Activated gamma-delta T cell treated with Interleukin-2 at 50 U/mL for 16 hours (primary cell): ENCODE data around the gene FEZ2.

Experiments
- DNase-seq: peaks from one replicate; pipeline ENCODE4 v3.0.0-alpha.2; 2020

The FEZ2 gene

DNA sequence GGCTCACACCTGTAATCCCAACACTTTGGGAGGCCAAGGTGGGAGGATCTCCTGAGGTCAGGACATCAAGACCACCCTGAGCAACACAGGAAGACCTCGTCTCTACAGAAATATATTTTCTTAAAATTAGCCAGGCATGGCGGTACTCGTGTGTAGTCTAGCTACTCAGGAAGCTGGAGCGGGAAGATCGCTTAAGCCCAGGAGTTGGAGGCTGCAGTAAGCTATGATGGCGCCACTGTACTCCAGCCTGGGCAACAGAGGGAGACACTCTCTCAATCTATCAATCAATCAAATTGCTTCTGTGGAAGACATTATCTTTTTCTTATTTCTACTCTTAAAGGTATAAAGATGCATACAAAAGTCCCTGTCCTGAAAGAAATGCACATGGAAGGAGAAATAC is 11.3 kb downstream of the FEZ2 start:
- DNase-seq = no peak

DNA sequence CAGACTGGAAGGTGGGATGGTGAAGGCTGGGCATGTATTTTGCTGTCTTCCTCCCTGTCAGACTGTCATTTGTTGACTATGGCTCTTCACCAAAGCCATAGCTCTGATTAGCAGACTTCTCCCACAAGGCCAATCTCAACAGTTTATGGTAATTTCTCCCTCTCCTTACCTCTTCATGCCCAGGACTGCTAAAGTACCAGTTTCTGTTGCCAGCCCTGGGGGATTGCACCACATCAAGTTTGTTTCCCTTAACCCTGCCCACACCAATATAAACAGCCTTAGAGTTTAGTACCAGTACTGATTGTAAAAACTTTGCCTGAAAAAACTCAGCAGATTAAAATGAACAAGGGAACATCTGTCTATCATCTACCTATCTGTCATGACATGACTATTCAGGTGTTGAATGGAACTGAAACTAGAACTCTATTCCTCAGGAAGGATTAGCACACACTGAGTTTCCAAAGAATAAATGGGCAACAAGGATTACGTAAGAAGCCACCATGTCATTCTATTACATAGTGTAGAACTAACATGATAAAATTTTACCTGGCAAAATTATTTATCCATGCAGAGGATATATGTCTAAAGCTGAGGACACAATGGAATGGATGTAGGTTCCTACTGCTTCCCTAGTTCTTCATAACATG is 13.7 kb downstream of the FEZ2 start:
- DNase-seq = no peak

DNA sequence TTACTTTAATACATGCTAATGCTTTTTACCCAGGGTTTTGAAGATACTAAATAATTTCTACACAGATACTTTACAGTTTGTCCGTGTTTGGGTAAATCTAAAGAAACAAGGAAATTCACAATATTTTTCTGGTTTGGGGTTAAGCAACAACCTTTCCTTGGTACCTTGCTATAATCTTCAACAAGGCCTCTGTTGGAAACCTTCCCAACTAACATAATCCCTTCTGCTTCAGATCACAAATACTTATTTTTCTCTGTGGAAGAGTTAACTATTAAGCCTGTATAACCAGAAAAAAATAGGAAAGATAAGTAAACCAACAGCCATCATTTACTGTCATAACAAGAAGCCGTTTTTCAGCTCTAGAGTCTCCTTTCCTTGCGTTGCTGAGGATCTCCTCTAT is 15.0 kb downstream of the FEZ2 start:
- DNase-seq = no peak

DNA sequence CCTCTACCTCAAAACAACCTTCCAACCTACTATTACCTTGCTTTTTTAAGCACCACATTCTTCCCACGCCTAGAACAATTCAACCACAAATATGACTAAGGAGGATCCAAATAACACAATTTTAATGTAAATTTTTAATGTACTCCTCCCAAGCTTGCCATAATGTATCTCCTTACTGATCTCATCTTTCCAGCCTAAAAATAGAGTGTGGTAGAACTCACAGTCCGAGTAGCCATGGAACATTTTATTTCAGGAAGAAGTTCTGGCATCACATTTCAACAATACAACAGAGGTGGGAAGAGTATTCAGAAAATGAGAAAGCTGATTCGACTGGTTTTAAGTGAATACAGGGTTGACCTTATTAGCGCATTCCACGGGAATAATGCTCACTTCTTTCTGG is 15.4 kb downstream of the FEZ2 start:
- DNase-seq = no peak

DNA sequence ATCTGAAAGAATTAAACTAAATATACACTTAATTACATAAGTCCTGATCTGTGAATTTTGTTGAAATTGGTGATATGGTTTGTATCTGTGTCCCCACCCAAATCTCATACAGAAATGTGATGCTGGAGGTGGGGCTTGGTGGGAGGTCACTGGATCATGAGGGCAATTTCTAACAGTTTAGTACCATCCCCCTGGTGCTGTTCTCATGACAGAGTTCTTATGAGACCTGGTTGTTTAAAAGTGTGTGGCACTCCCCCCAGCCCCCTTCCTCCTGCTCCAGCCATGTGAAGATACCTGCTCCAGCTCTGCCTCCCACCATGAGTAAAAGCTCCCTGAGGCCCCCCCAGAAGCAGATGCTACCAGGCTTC is 18.7 kb downstream of the FEZ2 start:
- no peak for DNase-seq

DNA sequence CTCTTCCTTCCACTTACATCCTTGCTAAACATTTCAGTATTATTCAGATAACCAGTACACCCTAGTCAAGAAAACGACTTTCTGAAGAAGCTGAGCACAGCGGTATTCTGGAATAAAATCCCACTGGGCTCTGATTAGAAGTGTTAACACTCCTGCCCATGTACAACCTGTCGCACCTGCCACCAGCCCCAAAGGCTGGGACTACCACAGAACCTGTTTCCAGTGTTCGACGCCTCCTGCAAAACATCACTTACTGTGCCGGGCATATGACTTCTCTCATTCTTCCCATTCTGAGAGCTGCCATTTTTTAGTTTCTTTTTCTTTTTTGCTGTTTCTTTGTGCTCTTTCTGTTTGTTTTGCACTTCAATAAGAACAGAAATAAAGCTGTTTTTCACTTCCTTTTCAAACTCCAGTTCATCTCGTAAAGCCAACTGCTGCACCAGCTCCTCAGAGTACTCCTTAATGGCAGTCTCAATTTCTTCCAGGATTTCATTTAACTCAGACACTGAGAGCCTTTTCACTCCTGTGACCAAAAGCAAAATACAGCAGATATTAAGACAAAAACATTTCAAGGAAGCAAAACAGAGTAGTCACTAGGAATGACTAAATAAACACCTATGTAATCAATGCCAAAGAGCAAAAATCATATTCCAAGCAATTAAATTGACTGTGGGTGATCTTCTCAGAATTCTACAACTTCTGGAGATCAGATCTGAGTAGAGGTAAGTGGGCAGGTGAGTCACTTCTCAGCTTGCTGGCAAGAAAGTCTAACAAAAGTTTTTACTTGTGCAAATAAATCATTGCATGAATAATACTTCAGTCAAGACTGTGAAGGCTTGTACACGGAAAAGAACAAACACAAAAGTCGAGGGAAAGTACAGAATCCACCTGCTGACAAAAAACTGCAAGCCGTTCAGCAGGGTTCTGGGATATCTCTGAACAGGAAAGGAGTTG is 19.3 kb downstream of the FEZ2 start:
- no peak for DNase-seq

DNA sequence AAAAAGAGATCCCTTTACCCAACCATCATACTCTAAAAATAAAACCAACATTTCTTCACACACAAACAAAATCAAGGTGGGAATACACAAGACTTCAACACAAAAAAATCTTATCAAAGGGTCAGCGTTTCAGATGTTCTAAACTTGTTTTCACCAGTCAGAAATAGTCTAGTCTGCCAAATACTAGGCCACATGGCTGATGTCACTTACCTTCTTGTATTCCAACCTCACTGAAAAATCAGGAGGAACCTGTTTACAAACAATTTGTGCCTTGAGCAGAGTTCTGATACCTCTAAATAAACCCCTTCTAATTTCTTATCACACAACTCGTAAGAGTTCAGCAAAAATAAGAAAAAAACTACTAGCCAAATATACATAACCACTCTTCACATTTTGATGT is 20.1 kb downstream of the FEZ2 start:
- no peak for DNase-seq

DNA sequence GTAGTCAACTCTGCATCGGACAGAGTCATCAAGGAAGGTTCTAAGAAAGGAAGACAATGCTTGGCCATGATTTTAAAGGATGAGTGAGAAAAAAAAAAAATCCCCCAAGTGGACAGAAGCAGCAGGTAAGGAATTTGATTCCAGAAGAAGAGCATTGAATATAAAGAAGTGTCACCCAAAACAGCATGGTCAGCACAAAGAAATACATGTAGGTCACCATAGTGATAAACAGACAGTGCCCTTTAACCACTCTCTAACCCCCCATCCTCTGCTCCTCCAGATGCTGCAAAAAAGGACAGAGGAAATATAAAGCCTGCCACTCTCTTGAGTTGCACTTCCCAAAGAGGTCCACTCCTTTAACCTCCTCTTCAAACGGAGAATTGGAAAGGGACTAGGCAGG is 23.4 kb downstream of the FEZ2 start:
- no peak for DNase-seq

DNA sequence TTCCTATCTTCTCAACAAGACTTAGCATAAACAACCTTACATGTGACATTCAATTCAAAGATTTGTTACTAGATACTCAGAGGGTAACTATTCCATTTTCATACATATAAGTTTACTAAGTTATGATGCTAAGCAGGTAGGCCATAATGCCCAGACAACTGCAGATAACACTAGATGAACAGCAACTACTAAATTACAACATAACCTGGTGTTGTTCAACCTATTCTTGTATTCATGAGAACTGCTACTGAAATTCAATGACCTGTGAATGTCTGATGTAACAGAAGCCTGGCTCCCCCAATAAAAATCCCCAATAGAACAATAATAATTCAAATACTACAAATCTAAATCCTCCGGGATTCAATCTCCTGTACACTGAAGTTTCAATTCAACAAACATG is 24.8 kb downstream of the FEZ2 start:
- DNase-seq = no peak

DNA sequence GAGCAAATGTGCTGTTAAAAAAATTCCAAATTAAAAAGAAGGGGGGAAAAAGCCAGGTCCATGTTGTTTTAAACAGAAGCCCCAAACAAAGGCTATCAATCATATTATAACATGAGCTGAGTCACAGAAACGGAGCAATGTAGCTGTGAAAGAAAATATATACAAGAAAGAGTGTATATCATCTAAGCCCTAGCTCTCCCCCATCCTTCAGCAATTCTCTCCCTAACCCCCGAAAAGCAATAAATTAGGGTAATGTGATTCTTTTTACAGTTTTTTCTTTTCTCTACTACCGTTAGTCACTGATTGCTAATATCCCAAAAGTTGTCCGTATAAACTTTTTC is 25.3 kb downstream of the FEZ2 start:
- DNase-seq = no peak

DNA sequence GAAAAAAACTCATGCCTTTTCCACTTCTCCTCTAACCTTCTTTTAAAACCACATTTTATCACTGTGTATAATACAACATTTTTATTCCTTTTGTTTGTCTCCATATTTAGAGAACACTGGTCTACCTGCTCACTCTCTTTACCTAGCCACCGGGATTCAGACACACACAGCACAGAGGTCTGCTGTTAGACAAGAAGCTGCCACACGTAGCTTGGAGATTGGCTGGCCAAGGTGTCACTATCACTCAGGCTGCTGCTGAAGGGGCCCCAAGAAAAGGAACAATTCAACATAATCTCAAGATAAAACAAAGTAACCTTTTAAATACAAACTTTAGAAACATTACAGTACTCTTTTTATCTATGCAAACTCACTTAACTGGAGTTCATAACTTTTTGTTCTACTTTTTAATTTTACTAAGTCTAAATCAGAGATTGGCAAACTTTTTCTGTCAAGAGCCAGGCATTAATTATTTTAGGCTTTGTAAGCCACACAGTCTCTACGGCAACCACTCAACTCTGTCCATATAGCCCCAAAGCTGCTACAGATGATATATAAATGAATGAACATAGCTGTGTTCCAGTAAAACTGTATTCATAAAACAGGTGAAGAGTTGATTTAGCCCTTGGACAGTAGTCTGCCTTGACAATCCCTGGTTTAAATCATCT is 25.8 kb downstream of the FEZ2 start:
- DNase-seq = no peak

DNA sequence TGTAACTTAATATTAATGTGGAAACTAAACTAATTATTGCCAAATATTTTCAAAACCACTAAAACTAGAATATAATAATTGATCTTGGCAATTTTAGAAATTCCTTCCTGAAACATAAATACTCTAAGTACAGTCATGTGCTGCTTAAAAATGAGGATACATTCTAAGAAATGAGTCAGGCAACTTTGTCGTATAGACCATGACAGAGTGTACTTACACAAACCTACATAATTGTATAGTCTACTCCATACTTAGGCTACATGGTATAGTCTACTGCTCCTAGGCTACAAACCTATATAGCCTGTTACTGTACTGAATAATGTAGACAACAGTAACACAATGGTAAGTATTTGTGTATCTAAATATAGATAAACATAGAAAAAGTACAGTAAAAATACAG is 27.6 kb downstream of the FEZ2 start:
- no peak for DNase-seq

DNA sequence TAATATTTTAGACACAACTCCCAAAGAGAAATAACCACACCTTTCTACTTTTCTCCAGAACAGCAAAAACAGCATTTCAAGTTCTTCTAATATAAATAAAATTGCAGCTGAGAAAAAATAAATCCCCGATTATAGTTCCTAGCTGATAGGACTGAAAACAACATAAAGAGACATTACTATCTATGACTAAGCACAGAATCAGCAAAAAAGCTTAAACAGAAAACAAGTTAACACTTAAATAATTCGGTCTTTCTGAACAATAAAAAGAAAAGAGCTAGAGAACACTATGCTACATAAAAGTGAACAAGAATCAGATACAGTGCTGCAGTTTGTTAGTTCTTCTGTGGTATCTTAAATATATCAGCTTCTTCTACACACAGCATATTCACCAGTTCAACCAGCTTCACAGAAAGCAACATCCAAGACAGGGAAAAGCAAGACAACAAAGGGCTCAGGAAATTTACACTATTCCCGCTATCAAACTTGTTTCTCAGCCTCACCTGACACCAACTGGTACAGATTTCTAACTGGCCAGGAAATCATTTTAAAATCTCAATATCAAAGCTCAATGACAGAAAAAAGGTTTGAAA is 28.6 kb downstream of the FEZ2 start:
- DNase-seq = no peak

DNA sequence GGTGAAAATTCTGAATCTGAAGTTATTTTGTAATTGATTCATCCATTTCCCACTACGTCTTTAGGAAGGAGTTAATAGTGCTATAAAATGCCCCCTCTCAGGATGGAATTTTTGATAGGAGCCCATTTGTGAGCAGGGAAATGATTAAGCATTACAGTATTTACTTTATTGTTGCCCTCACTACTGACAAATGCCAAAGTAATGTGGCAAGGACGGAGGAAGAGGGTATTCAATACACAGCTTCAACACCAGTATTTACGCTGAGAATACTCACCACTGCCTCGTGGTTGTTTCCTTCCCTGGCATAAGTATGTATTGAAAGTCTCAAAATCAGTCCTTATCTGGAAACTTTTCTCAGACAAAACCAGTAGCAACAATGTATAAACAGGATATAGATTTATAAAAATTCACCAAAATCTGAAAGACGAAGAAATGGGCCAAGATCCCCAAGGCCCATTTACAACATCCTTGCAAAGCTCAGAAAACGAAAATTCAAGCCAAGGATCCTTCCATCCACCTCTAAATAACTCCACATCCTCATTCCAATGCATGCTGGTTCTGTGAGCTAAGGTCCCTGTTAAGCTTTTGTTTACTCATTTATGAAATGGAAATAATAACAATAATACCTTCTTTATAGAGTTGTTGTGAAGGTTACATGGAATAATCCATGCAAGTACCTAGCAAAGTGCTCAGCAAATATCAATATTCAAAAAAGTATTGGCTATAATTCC is 29.3 kb downstream of the FEZ2 start:
- DNase-seq = no peak

DNA sequence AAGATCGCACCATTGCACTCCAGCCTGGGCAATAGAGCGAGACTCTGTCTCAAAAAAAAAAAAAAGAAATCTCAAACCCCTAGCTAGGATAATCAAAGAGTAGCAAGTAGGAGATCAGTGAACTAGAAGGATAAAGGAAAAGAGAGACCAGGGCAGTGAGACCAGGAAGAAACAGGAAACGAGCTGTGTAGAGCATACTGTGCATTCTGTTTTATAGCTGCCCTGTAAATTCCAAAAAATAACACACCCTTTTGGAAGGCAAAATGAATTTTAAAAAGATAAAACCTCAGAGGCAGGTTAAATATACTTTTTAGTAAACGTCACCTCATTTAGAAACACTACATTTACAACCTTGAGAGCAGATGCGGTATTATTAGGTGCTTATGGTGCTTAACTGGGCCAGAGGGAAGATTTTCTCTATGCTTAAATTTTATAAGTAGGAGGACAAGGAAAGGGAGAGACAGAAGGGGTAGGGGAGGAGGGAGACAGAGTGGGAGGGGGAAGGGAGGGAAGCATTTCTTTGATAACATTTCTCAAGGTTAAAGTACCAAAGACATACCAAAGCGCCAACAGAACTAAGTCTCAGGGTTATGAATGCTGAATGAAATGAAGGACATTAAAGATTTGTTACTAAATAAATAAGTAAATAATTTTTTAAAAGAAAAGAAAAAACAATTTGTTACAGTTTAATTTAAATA is 30.1 kb downstream of the FEZ2 start:
- DNase-seq = no peak

DNA sequence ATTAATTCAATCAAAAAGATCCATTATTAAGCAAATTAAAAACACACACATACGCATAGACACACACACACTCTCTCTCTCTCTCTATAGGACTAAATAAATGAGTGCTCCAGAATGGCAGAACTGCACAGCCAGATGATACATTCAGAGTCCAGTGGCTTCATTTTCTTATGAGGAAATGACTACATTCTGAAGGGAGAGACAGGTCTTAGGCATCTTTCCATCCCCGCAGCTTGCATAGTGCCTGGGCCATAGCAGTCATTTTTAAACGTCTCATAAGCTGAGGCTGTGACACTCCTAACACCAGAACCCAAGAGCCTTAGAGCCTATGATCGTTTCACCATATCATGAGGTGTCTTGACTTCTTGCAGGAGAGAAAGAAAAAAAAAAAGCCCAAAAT is 31.1 kb downstream of the FEZ2 start:
- DNase-seq = no peak

DNA sequence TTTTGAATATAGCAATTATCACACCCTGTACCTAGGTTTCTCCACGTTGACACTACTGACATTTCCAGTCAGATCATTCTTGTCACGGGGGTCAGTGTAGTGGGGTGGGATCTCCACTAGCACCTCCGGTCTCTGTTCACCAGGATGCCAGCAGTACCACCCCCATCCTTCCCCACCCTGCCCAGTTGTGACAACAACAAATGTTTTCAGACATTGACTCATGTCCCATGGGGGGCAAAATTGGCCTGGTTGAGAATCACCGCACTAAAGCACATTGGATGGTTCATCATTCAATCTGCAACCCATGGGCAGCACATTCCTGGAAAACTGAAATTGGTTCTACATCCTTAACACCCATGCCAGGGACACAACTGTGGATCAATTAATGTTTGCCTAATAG is 32.3 kb downstream of the FEZ2 start:
- no peak for DNase-seq

DNA sequence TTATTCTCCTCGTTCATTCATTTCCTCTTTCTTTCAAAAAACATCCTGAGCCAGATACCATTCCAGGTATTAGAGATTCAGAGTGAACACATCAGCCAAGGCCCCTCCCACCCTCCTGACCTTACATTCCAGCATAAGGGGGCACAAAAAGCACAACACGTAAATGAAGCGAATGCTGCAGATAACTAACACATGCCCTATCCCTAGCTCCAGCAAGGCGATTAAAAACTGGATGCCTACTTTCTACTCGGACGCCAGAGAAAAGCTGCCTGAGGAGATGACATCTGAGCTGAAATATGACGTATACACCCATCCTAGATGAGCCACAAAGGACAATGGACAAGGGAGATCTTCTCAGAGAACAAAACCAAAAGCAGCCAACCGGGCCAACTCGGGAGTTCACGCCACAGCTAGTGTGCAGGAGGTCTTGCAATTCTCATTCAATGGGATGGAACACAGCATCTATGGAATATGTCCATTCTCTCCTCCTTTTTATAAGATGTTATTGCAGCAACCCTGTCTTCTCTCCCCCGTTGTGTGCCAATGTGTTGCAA is 33.5 kb downstream of the FEZ2 start:
- no peak for DNase-seq

DNA sequence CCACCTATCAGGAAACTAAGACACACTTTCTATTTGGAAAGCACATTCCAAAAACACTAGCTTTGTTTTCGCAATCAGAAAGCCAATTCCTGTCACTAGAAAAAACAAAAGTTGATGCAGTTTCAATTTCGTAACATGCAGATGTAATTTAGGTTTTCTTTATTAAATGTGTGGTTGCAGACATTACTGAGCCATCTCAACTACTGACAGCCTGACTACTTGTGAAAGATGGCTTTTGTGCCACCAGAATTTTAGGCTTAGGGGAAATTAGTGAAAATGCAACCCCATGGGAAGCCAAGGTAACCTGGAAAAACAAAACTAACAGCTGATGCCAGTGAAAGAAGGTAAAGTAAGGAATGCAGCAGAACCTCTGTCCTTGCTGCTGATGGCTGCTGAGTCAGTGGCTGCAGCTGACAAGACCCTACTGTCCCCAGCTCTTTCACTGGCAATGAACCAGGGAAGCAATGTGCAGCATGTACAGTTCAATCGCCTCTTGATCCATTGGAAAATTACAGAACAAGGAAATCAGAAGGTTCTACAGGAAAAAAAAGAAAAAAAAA is 34.9 kb downstream of the FEZ2 start:
- DNase-seq = no peak

DNA sequence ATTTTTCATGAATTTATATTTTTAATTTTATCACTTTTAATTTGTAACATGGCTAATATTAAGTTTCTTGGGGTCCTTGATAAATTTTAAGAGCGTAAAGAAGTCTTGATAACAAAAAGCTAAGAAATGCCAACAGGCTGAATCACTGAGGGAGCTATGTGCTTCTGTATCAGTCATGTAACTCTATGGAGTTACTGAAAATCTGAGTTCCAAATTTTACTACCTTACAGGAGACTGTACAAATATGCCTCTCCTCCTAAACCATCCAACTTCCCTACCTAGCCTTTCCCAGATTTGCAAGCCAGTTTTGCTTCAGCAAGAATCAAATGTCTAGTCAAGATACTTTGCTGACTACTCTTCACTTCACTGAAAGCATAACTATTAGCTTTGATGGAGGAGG is 35.7 kb downstream of the FEZ2 start:
- no peak for DNase-seq

DNA sequence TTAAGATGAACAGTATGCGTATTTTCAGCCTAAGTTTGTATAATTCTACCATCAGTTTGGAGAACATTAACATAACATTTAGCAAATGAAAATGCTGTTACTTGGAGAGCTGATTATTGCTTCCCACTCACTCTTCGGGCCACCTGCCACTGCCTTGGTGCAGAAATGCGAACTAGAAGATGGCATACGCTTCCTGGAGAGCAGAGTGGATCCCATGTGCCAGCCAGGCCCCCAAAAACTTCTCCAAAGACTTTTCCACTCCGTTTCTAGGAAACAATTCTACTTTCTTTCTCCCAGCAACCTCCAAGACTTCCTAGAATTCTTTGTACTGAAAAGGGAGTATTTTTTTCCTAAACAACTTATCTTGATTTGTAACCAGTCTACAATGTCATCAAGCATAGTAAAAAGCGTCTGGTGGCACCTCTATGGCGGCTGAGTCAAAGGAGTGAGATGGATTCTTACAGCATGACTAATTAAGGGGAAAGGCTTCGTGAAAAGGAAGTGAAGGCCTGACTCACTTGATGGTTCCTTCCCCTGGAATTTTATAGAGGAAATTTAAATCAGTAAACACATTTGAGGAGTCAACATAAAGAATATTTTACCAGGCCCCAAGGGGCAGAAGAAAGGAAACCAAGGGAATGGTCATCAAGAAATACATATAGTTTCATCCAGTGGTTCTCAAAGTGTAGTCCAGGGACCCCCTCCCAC is 36.6 kb downstream of the FEZ2 start:
- no peak for DNase-seq
